H1 (cell line): Measurements from ENCODE around the gene GLTP. TPM values are rescaled to one million over a fixed set of nuclear protein-coding genes. Genes with fewer than 3 reads are reported as not detected.

Source experiments
- CTCF ChIA-PET: fragments of 300-600 bp; sonication (Branson Sonifier 250); formaldehyde crosslinking; loops from one replicate; lab custom pipeline; 2021; ENCODE audit not compliant: partially characterized antibody; lab: Charles Lee
- POLR2A ChIA-PET: fragments of 300-600 bp; sonication (Branson Sonifier 250); formaldehyde crosslinking; loops from one replicate; lab custom pipeline; 2021; ENCODE audit warnings: inconsistent platforms; ENCODE audit not compliant: partially characterized antibody; lab: Charles Lee
- DNase-seq, 2 experiments: peaks; one replicate each; pipeline versions ENCODE4 v3.0.0 to v3.0.0-alpha.2; 2010 to 2022; ENCODE audit warnings: low spot score in 2 of 2, low read depth in 1 of 2, mixed read lengths in 1 of 2
- FAIRE-seq: peaks from 2 replicates; lab custom pipeline; 2011; peaks lifted over from hg19 to GRCh38; lab: Jason Lieb, UNC
- H2AFZ ChIP-seq: 2 replicates; pipeline ENCODE4 v1.8.1; 2012; ENCODE audit warnings: low read length, inconsistent platforms
- H2AK5ac ChIP-seq: 2 replicates; pipeline ENCODE4 v1.6.1; 2013; ENCODE audit warnings: low read depth, low read length
- H2BK120ac ChIP-seq: replicated peaks from 2 replicates; pipeline ENCODE3; 2013; ENCODE audit warnings: low read depth, low read length, inconsistent platforms
- H2BK12ac ChIP-seq: 2 replicates; pipeline ENCODE4 v1.6.1; 2013; ENCODE audit warnings: low read depth, low read length
- H2BK15ac ChIP-seq: 2 replicates; pipeline ENCODE4 v1.6.1; 2013; ENCODE audit warnings: low read length
- H2BK20ac ChIP-seq: 2 replicates; pipeline ENCODE4 v1.6.1; 2013; ENCODE audit warnings: low read length
- H2BK5ac ChIP-seq: 2 replicates; pipeline ENCODE4 v1.6.1; 2013; ENCODE audit warnings: low read depth, low read length
- H3K14ac ChIP-seq: 2 replicates; pipeline ENCODE4 v1.6.1; 2013; ENCODE audit warnings: inconsistent platforms; ENCODE audit not compliant: insufficient read length
- H3K18ac ChIP-seq: 2 replicates; pipeline ENCODE4 v1.6.1; 2013; ENCODE audit warnings: low read length; ENCODE audit errors: extremely low read depth
- H3K23ac ChIP-seq: 2 replicates; pipeline ENCODE4 v1.6.1; 2013; ENCODE audit warnings: inconsistent platforms; ENCODE audit not compliant: insufficient read length
- H3K23me2 ChIP-seq: 2 replicates; pipeline ENCODE4 v1.6.1; 2013; ENCODE audit warnings: low read depth, low read length
- H3K27ac ChIP-seq: 2 replicates; pipeline ENCODE4 v1.6.1; 2011; ENCODE audit warnings: low read depth, low read length, inconsistent platforms
- H3K27me3 ChIP-seq, 4 experiments: replicated peaks in 1 of 4; 1 replicate in 1 of 4; 2 replicates in 3 of 4; pipeline versions ENCODE4 v1.6.1 to v1.8.1; 2011 to 2013; ENCODE audit warnings: low read length in 3 of 4, mild to moderate bottlenecking in 3 of 4, inconsistent platforms in 2 of 4, mixed read lengths in 2 of 4, moderate library complexity in 1 of 4; ENCODE audit not compliant: control insufficient read depth in 3 of 4, insufficient read depth in 3 of 4; ENCODE audit errors: extremely low read depth in 1 of 4
- H3K36me3 ChIP-seq, 4 experiments: 2 replicates each; pipeline versions ENCODE4 v1.6.1 to v1.8.1; 2011 to 2013; ENCODE audit warnings: mild to moderate bottlenecking in 4 of 4, low read length in 3 of 4, moderate library complexity in 2 of 4, control low read depth in 1 of 4, inconsistent platforms in 1 of 4; ENCODE audit not compliant: insufficient read depth in 4 of 4, control insufficient read depth in 2 of 4
- H3K4ac ChIP-seq: replicated peaks from 2 replicates; pipeline ENCODE3; 2013; ENCODE audit warnings: low read length, low read depth, mixed read lengths, inconsistent platforms; ENCODE audit not compliant: insufficient read length
- H3K4me1 ChIP-seq, 4 experiments: replicated peaks in 1 of 4; 1 replicate in 1 of 4; 2 replicates in 3 of 4; pipeline versions ENCODE4 v1.6.1 to v1.8.1; 2011 to 2013; ENCODE audit warnings: low read length in 3 of 4, inconsistent platforms in 2 of 4, mixed read lengths in 1 of 4; ENCODE audit not compliant: insufficient read depth in 4 of 4, control insufficient read depth in 3 of 4
- H3K4me2 ChIP-seq, 2 experiments: 2 replicates each; pipeline versions ENCODE4 v1.6.1 to v1.8.1; 2011 to 2013; ENCODE audit warnings: low read depth in 2 of 2, low read length in 2 of 2, control low read depth in 1 of 2, inconsistent platforms in 1 of 2, mild to moderate bottlenecking in 1 of 2; ENCODE audit not compliant: insufficient read depth in 1 of 2
- H3K4me3 ChIP-seq, 4 experiments: fragments of 200-600, 300-600 bp in 1 of 4; sonication (generic), shearing (Covaris generic), sonication (Bioruptor Twin) in 1 of 4; 2 replicates each; pipeline versions ENCODE4 v1.5.1 to v1.8.1; 2011 to 2016; ENCODE audit warnings: low read length in 4 of 4, low read depth in 3 of 4, control low read depth in 2 of 4, inconsistent platforms in 2 of 4, mild to moderate bottlenecking in 2 of 4, mixed read lengths in 1 of 4, moderate library complexity in 1 of 4; ENCODE audit not compliant: insufficient read depth in 2 of 4; ENCODE audit errors: extremely low read depth in 1 of 4
- H3K56ac ChIP-seq: replicated peaks from 2 replicates; pipeline ENCODE3; 2013; ENCODE audit warnings: low read depth, mild to moderate bottlenecking, mixed read lengths, low read length, inconsistent platforms; ENCODE audit not compliant: insufficient read length
- H3K79me1 ChIP-seq: 2 replicates; pipeline ENCODE4 v1.6.1; 2013; ENCODE audit warnings: low read depth, low read length, control low read depth
- H3K79me2 ChIP-seq, 2 experiments: 2 replicates each; pipeline versions ENCODE4 v1.6.1 to v1.8.1; 2012 to 2013; ENCODE audit warnings: low read length in 2 of 2, mild to moderate bottlenecking in 2 of 2, inconsistent platforms in 1 of 2; ENCODE audit not compliant: insufficient read depth in 2 of 2, control insufficient read depth in 1 of 2
- H3K9ac ChIP-seq, 4 experiments: replicated peaks in 1 of 4; 1 replicate in 1 of 4; 2 replicates in 3 of 4; pipeline versions ENCODE4 v1.6.1 to v1.8.1; 2011 to 2013; ENCODE audit warnings: low read depth in 3 of 4, low read length in 3 of 4, control low read depth in 2 of 4, mild to moderate bottlenecking in 2 of 4, moderate library complexity in 2 of 4, inconsistent platforms in 1 of 4; ENCODE audit errors: extremely low read depth in 1 of 4
- H3K9me3 ChIP-seq, 2 experiments: 2 replicates each; pipeline versions ENCODE4 v1.6.1 to v1.8.1; 2012 to 2013; ENCODE audit warnings: mild to moderate bottlenecking in 2 of 2, moderate library complexity in 2 of 2, control low read depth in 1 of 2, inconsistent platforms in 1 of 2, low read depth in 1 of 2, low read length in 1 of 2, mixed read lengths in 1 of 2; ENCODE audit not compliant: insufficient read depth in 2 of 2
- H4K20me1 ChIP-seq, 2 experiments: replicated peaks in 1 of 2; 2 replicates each; pipeline versions ENCODE3 to v1.8.1; 2011 to 2013; ENCODE audit warnings: inconsistent platforms in 2 of 2, low read length in 2 of 2, mild to moderate bottlenecking in 1 of 2; ENCODE audit not compliant: insufficient read depth in 2 of 2, control insufficient read depth in 1 of 2
- H4K5ac ChIP-seq: 2 replicates; pipeline ENCODE4 v1.6.1; 2013; ENCODE audit warnings: low read length, low read depth, mixed read lengths, inconsistent platforms; ENCODE audit not compliant: insufficient read length
- H4K8ac ChIP-seq: 2 replicates; pipeline ENCODE4 v1.8.0; 2013; ENCODE audit warnings: mild to moderate bottlenecking, moderate library complexity, low read length, inconsistent platforms; ENCODE audit not compliant: insufficient read depth; ENCODE audit errors: extremely low read depth
- H4K91ac ChIP-seq: replicated peaks from 2 replicates; pipeline ENCODE3; 2013; ENCODE audit warnings: low read length, mixed read lengths, inconsistent platforms; ENCODE audit not compliant: insufficient read length
- EZH2 ChIP-seq: fragments of 200-600 bp; sonication (generic); IDR thresholded peaks from 2 replicates; pipeline ENCODE4 v1.7.1; 2012; ENCODE audit warnings: low read depth, mild to moderate bottlenecking, moderate library complexity, low read length, inconsistent platforms; ENCODE audit not compliant: severe bottlenecking
- KDM1A ChIP-seq: fragments of 200-600, 300-600 bp; sonication (generic); IDR thresholded peaks from 2 replicates; pipeline ENCODE4 v1.7.1; 2016; ENCODE audit warnings: mild to moderate bottlenecking, low read length, borderline replicate concordance
- POLR2AphosphoS5 ChIP-seq: IDR thresholded peaks from 2 replicates; pipeline ENCODE4 v1.6.1; 2011; ENCODE audit warnings: low read depth, low read length
- RFX5 ChIP-seq: IDR thresholded peaks from 2 replicates; pipeline ENCODE4 v1.6.1; 2011; ENCODE audit warnings: low read depth, low read length, improper control_type of control experiment, borderline replicate concordance
- WGBS, 2 experiments: shearing (Covaris generic) in 1 of 2; methylation state at CpG; one replicate each; pipeline versions ENCODE4 v1.1.6 to v1.1.7; 2013 to 2015; ENCODE audit warnings: low lambda C conversion rate in 2 of 2, mixed read lengths in 2 of 2, inconsistent platforms in 1 of 2, low coverage in 1 of 2, missing lambda C conversion rate in 1 of 2; ENCODE audit not compliant: insufficient replicate concordance in 2 of 2, insufficient coverage in 1 of 2, insufficient read length in 1 of 2; ENCODE audit errors: extremely low coverage in 1 of 2, missing lambda C conversion rate in 1 of 2; 5-methylcytosine and 5-hydroxymethylcytosine counted together
- polyA plus RNA-seq, 7 experiments: library from polyadenylated mRNA; depleted of rRNA in 3 of 7; stranded (reverse) in 5 of 7; unstranded in 2 of 7; fragments of >200 nt in 5 of 7; fragments of 200-250 nt in 2 of 7; gene quantifications; 1 replicate in 5 of 7; 2 replicates in 1 of 7; 4 replicates in 1 of 7; pipeline versions ENCODE4 v1.2.1 to v1.2.3, GENCODE V29; 2011 to 2013; ENCODE audit warnings: missing spikeins in 2 of 7, mixed read lengths in 2 of 7
- total RNA-seq: library from RNA; stranded (reverse); fragmentation: NEBNext Ultra II Directional; extraction: Animal tissue kit (Norgen Biotek cat#: 25700); gene quantifications from 2 replicates; pipeline ENCODE4 v1.2.1, GENCODE V29; 2021

Gene GLTP
- total and polyA plus RNA-seq, 2 of the 8 experiments (the other 6 are each of a cell fraction or from before 2014, with no cell fraction given) = 9.8 to 26.1 TPM

DNA sequence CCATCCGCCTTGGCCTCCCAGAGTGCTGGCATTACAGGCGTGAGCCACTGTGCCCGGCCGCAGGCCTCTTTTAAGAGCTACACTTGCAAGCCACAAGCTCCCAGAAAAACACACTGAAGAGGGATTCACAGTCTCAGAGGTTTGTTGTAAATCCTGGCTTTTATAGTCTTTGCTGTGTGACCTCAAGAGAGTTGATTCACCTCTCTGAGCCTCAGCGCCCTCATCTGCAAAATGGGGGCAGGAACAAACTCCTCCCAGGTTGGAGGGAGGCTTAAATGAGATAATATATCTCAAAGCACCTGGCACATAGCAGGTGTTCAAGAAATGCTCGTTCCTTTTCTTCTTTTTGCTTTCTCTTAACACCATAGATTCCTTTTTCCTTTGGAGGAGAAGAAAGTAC lies 15.8 kb upstream of the GLTP start:
- no peak for DNase-seq
- H3K23ac ChIP-seq = no peak overlapping the region
- no peak overlapping the region for H3K27ac ChIP-seq
- H3K36me3 ChIP-seq = no peaks in the 10 kb centered on the region
- H2AFZ ChIP-seq = no peak overlapping the region
- H3K14ac ChIP-seq = no peak overlapping the region
- H3K4me1 ChIP-seq = peaks cover 0 to 4% (median 2%) of the 10 kb centered on the region in 4 experiments; a peak in 2 of 7 replicates
- no peak overlapping the region for H2BK120ac ChIP-seq
- no peaks in the 10 kb centered on the region for H3K9me3 ChIP-seq
- H4K5ac ChIP-seq = no peak overlapping the region
- 74% methylated on average over 6 of the region's 6 CpGs; no CpG with 5 or more reads in 1 of the 2 experiments for whole genome bisulfite sequencing, 2 experiments
- H2AK5ac ChIP-seq = no peak overlapping the region
- H4K91ac ChIP-seq = no peak overlapping the region
- H3K56ac ChIP-seq = no peak overlapping the region
- no peaks in the 10 kb centered on the region for H3K79me1 ChIP-seq
- H3K18ac ChIP-seq = no peak overlapping the region
- POLR2A ChIA-PET = no interaction called here
- no peak overlapping the region for H3K4me3 ChIP-seq
- FAIRE-seq = no peak
- H2BK12ac ChIP-seq = no peak overlapping the region
- no peak overlapping the region for H2BK15ac ChIP-seq
- H4K20me1 ChIP-seq = peaks cover 0 to 2% of the 10 kb centered on the region in 2 experiments
- no peaks in the 10 kb centered on the region for H3K79me2 ChIP-seq
- CTCF ChIA-PET = interaction anchor here (1.2 to 2.1 kb wide), 4 partner anchors 11 to 51 kb away, joined by 3 to 12 read pairs (median 4); no protein-coding TSS in a partner anchor
- H4K8ac ChIP-seq = no peak overlapping the region
- no peak overlapping the region for H2BK5ac ChIP-seq
- no peak overlapping the region for H3K4ac ChIP-seq
- H2BK20ac ChIP-seq = no peak overlapping the region
- H3K4me2 ChIP-seq = no peak overlapping the region
- no peak for TF ChIP-seq POLR2AphosphoS5
- peak; percentile 41; the same call in 1 of the 2 replicates for TF ChIP-seq KDM1A
- no peak for TF ChIP-seq EZH2
- TF ChIP-seq RFX5 = no peak
- peaks cover 8% of the 10 kb centered on the region for H3K23me2 ChIP-seq
- no peak overlapping the region for H3K9ac ChIP-seq
- peaks cover 24 to 60% (median 55%) of the 10 kb centered on the region in 4 experiments for H3K27me3 ChIP-seq
